Liver (tissue), 9 donors: ENCODE measurements around the gene SPI1. TPM values are rescaled to one million over a fixed set of nuclear protein-coding genes. Genes with fewer than 3 reads are reported as not detected.

ENCODE experiments used
- DNase-seq: peaks from one replicate; pipeline ENCODE4 v3.0.0-alpha.2; 2017; ENCODE audit warnings: low spot score
- H3K27ac ChIP-seq, 2 donors: one replicate each; pipeline ENCODE4 v1.7.0; 2013; ENCODE audit warnings: inconsistent platforms in 2 of 2, low read length in 2 of 2, control low read depth in 1 of 2, low read depth in 1 of 2, mild to moderate bottlenecking in 1 of 2
- H3K27me3 ChIP-seq, 4 donors: one replicate each; pipeline versions ENCODE4 v1.6.1 to v1.7.0; 2013; ENCODE audit warnings: low read length in 3 of 4, inconsistent platforms in 1 of 4, mild to moderate bottlenecking in 1 of 4, moderate library complexity in 1 of 4; ENCODE audit not compliant: control insufficient read depth in 4 of 4, insufficient read depth in 4 of 4
- H3K36me3 ChIP-seq, 4 donors: one replicate each; pipeline versions ENCODE4 v1.6.1 to v1.7.0; 2013; ENCODE audit warnings: low read length in 3 of 4, mild to moderate bottlenecking in 3 of 4, low read depth in 1 of 4, moderate library complexity in 1 of 4; ENCODE audit not compliant: control insufficient read depth in 4 of 4, insufficient read depth in 3 of 4
- H3K4me1 ChIP-seq, 4 donors: one replicate each; pipeline versions ENCODE4 v1.6.1 to v1.7.0; 2013; ENCODE audit warnings: low read length in 3 of 4, mild to moderate bottlenecking in 3 of 4, moderate library complexity in 1 of 4; ENCODE audit not compliant: control insufficient read depth in 4 of 4, insufficient read depth in 4 of 4
- H3K4me3 ChIP-seq, 3 donors: one replicate each; pipeline versions ENCODE4 v1.6.1 to v1.7.0; 2013; ENCODE audit warnings: low read length in 3 of 3, control low read depth in 1 of 3, low read depth in 1 of 3, mild to moderate bottlenecking in 1 of 3
- H3K9ac ChIP-seq, 2 donors: one replicate each; pipeline ENCODE4 v1.7.0; 2013; ENCODE audit warnings: low read length in 2 of 2, mild to moderate bottlenecking in 2 of 2, moderate library complexity in 2 of 2, control low read depth in 1 of 2, low read depth in 1 of 2
- H3K9me3 ChIP-seq, 4 donors: one replicate each; pipeline versions ENCODE4 v1.6.1 to v1.7.0; 2013; ENCODE audit warnings: low read length in 3 of 4; ENCODE audit not compliant: control insufficient read depth in 4 of 4
- EGR1 ChIP-seq, 2 donors: IDR thresholded peaks; 2 replicates each; pipeline ENCODE4 v1.6.1; 2016 to 2018; ENCODE audit warnings: antibody characterized with exemption in 2 of 2, low read depth in 2 of 2
- GABPA ChIP-seq, 2 donors: IDR thresholded peaks in 1 of 2; conservative IDR thresholded peaks in 1 of 2; 2 replicates each; pipeline ENCODE4 v1.6.1; 2016; ENCODE audit warnings: antibody characterized with exemption in 2 of 2, mild to moderate bottlenecking in 1 of 2, moderate library complexity in 1 of 2
- HNF4A ChIP-seq, 2 donors: conservative IDR thresholded peaks; 2 replicates each; pipeline ENCODE4 v1.6.1; 2016; ENCODE audit warnings: antibody characterized with exemption in 2 of 2, mild to moderate bottlenecking in 2 of 2
- HNF4G ChIP-seq: IDR thresholded peaks from 2 replicates; pipeline ENCODE4 v1.6.1; 2016; ENCODE audit warnings: antibody characterized with exemption
- JUND ChIP-seq, 2 donors: IDR thresholded peaks; 2 replicates each; pipeline ENCODE4 v1.6.1; 2016; ENCODE audit warnings: antibody characterized with exemption in 2 of 2
- NR2F2 ChIP-seq: IDR thresholded peaks from 2 replicates; pipeline ENCODE4 v1.6.1; 2016; ENCODE audit warnings: antibody characterized with exemption
- RAD21 ChIP-seq, 2 donors: IDR thresholded peaks; 2 replicates each; pipeline ENCODE4 v1.6.1; 2016; ENCODE audit warnings: antibody characterized with exemption in 2 of 2, mild to moderate bottlenecking in 2 of 2
- RXRA ChIP-seq, 2 donors: IDR thresholded peaks; 2 replicates each; pipeline ENCODE4 v1.6.1; 2017 to 2018; ENCODE audit warnings: antibody characterized with exemption in 2 of 2, mild to moderate bottlenecking in 1 of 2
- SP1 ChIP-seq: IDR thresholded peaks from 2 replicates; pipeline ENCODE4 v1.6.1; 2018; ENCODE audit warnings: antibody characterized with exemption, mild to moderate bottlenecking
- TAF1 ChIP-seq: conservative IDR thresholded peaks from 2 replicates; pipeline ENCODE4 v1.6.1; 2016; ENCODE audit warnings: antibody characterized with exemption, mild to moderate bottlenecking
- YY1 ChIP-seq: IDR thresholded peaks from 2 replicates; pipeline ENCODE4 v1.6.1; 2016; ENCODE audit warnings: antibody characterized with exemption, mild to moderate bottlenecking
- WGBS: extraction: QIAGEN DNeasy Blood & Tissue Kit; methylation state at CpG from one replicate; pipeline ENCODE4 v1.1.7; 2013; 5-methylcytosine and 5-hydroxymethylcytosine counted together
- polyA plus RNA-seq, 2 donors: library from polyadenylated mRNA; stranded (reverse) in 1 of 2; unstranded in 1 of 2; fragments of 200-250 nt in 1 of 2; fragments of >200 nt in 1 of 2; fragmentation: Nextera tagmentation in 1 of 2; extraction: Ambion mirVana in 1 of 2; gene quantifications; one replicate each; pipeline versions ENCODE4 v1.2.1 to v1.2.3, GENCODE V29; 2013 to 2015
- total RNA-seq, 2 donors: library from RNA; depleted of rRNA; stranded (reverse); fragments of >200 nt; gene quantifications; one replicate each; pipeline ENCODE4 v1.2.3, GENCODE V29; 2014
- TF ChIP-seq, protein P1 (sequence below): IDR thresholded peaks from 2 replicates; pipeline ENCODE4 v1.6.1; 2016; ENCODE audit warnings: antibody characterized with exemption
- TF ChIP-seq, protein P2 (sequence below): IDR thresholded peaks from 2 replicates; pipeline ENCODE4 v1.6.1; 2016; ENCODE audit warnings: antibody characterized with exemption
- TF ChIP-seq, protein P3 (sequence below): IDR thresholded peaks from 2 replicates; pipeline ENCODE4 v1.6.1; 2016; ENCODE audit warnings: antibody characterized with exemption
- TF ChIP-seq, protein P4 (sequence below): IDR thresholded peaks from 2 replicates; pipeline ENCODE4 v1.6.1; 2016; ENCODE audit warnings: antibody characterized with exemption, mild to moderate bottlenecking
- TF ChIP-seq, protein P5 (sequence below): fragments of 150-350 bp; IDR thresholded peaks from 2 replicates; pipeline ENCODE4 v1.5.1; 2017; ENCODE audit warnings: improper control_type of control experiment, low read depth, low read length; ENCODE audit not compliant: missing input control
- donor health status: healthy.
- donor health status: healthy.
- donor health status: healthy.
- donor health status: healthy.
- donor health status: healthy.

The SPI1 gene
- total and polyA plus RNA-seq, 4 donors = 2.3 to 14.4 (median 13.3) TPM

DNA sequence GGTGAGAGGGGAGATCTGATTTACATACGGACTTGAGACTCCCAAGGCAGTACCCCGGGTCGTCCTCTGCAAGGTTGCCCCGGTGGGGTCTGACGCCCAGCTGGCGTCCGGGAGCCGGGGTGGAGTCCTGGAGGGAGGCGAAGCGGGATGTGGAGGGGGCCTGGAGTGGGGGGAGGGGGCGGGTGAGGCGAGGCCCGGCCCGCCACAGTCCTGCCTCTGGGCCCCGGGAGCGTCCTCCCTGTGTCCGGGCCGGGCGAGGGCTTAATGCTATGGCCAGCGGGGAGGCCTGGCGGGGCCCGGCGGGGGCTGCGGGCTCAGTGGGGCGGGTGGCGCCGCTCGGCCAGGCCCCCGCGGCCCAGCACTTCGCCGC is 23.4 kb downstream of the SPI1 start:
- H3K27me3 ChIP-seq = no peaks in the 10 kb centered on the region
- no peaks in the 10 kb centered on the region for H3K9me3 ChIP-seq
- TF ChIP-seq RXRA (IDR thresholded peaks at IDR 0.05) = no peak
- TF ChIP-seq, protein P1, sequence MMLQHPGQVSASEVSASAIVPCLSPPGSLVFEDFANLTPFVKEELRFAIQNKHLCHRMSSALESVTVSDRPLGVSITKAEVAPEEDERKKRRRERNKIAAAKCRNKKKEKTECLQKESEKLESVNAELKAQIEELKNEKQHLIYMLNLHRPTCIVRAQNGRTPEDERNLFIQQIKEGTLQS = no peak
- TF ChIP-seq, protein P2, sequence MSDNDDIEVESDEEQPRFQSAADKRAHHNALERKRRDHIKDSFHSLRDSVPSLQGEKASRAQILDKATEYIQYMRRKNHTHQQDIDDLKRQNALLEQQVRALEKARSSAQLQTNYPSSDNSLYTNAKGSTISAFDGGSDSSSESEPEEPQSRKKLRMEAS = no peak
- TF ChIP-seq, protein P3, sequence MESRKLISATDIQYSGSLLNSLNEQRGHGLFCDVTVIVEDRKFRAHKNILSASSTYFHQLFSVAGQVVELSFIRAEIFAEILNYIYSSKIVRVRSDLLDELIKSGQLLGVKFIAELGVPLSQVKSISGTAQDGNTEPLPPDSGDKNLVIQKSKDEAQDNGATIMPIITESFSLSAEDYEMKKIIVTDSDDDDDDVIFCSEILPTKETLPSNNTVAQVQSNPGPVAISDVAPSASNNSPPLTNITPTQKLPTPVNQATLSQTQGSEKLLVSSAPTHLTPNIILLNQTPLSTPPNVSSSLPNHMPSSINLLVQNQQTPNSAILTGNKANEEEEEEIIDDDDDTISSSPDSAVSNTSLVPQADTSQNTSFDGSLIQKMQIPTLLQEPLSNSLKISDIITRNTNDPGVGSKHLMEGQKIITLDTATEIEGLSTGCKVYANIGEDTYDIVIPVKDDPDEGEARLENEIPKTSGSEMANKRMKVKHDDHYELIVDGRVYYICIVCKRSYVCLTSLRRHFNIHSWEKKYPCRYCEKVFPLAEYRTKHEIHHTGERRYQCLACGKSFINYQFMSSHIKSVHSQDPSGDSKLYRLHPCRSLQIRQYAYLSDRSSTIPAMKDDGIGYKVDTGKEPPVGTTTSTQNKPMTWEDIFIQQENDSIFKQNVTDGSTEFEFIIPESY = no peak
- peak overlapping the region in 2 of 3 donors; percentile 29 to 65 for H3K4me3 ChIP-seq
- H3K36me3 ChIP-seq = no peaks in the 10 kb centered on the region
- H3K4me1 ChIP-seq = peaks cover 0 to 6% (median 0%) of the 10 kb centered on the region in 4 donors
- no peak overlapping the region for H3K27ac ChIP-seq
- H3K9ac ChIP-seq = no peak overlapping the region
- no peak for DNase-seq
- WGBS = 20% methylated on average over 32 of the region's 32 CpGs

DNA sequence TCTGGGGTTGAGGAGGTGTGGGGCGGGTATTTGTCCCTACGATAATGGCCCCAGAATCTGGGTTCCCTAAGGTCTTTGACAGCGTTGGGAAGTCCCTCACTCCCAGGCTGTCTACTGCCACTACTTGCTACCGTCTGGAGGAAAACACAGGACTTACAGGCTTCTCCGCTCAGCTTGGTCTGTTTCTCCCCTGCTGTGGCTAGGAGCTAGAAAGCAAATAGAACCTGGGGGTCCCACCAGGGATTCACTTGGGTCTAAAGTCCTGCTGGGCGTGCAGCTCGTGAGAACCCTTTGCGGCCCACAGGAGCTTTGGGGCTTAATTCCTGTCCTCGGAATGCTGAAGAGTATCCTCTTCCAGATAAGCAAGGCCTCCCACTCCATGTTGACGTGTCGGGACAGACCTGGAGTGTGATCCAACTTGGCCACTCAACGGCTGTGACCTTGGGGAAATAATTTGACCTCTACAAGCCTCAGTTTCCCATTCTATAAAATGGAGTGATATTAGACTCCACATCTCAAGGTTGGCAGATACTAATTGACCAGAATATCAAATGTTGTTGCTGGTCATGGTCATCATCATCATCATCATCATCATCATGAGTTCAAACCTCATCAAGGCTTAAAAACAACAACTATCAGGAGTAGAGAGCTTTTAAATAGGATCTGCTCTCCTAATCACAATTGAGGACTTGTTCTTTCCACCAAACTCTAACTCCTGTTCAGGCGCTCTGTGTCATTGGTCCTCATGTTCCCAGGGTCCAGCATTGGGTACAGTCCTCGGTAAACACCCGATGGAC is 24.2 kb downstream of the SPI1 start:
- TF ChIP-seq HNF4G = no peak
- H3K27ac ChIP-seq = no peak overlapping the region
- H3K4me1 ChIP-seq = peaks cover 0 to 6% (median 0%) of the 10 kb centered on the region in 4 donors
- no peak for DNase-seq
- no peaks in the 10 kb centered on the region for H3K27me3 ChIP-seq
- H3K36me3 ChIP-seq = no peaks in the 10 kb centered on the region
- 89% methylated on average over 15 of the region's 15 CpGs for WGBS
- H3K9me3 ChIP-seq = no peaks in the 10 kb centered on the region
- no peak overlapping the region for H3K4me3 ChIP-seq
- H3K9ac ChIP-seq = no peak overlapping the region

DNA sequence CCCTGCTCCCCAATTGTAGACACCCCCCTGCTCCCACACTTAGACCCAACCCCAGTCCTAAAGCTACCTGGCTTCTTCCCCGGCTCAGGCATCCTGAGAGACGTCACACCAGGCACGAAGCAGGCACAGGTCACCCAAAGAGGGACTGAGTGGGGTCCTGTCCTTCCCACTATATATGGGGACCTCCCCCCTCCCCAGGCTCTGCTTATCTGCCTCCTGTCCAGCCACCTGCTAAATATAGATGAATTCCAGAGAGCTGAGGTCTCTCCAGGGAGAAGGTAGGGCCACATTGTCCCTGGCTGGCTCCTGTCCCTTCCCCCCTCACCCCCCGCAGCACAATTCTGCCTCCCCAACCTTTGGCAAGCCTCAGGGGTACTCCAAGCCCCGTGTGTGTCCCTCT is 25.8 kb downstream of the SPI1 start, which contains the start of gene MYBPC3:
MYBPC3 (minus strand) TSS at position 147 of the 400 bp plus-strand sequence; CDS start at position 92, 55 bp downstream.
- no peak within 1 kb of the TSS for H3K9ac ChIP-seq
- peaks cover 0 to 6% (median 0%) of the 10 kb centered on the region in 4 donors for H3K4me1 ChIP-seq
- DNase-seq = no peak
- H3K9me3 ChIP-seq = no peaks in the 10 kb centered on the region
- WGBS = 86% methylated on average over 5 of the region's 5 CpGs
- H3K27me3 ChIP-seq = no peaks in the 10 kb centered on the region
- TF ChIP-seq SP1 (no peak), RXRA (IDR thresholded peaks at IDR 0.05) (no peak), YY1 (no peak), JUND (IDR thresholded peaks at IDR 0.05) (no peak), GABPA (IDR thresholded peaks at IDR 0.05 in 1 of 2, conservative IDR thresholded peaks at IDR 0.05 in 1 of 2) (no peak), EGR1 (IDR thresholded peaks at IDR 0.05; ENCODE audit: low read depth in 2 of 2) (no peak), NR2F2 (no peak), HNF4A (conservative IDR thresholded peaks at IDR 0.05) (no peak), RAD21 (IDR thresholded peaks at IDR 0.05) (no peak), TAF1 (no peak)
- TF ChIP-seq, protein P1 = no peak
- TF ChIP-seq, protein P3 = no peak
- TF ChIP-seq, protein P4, sequence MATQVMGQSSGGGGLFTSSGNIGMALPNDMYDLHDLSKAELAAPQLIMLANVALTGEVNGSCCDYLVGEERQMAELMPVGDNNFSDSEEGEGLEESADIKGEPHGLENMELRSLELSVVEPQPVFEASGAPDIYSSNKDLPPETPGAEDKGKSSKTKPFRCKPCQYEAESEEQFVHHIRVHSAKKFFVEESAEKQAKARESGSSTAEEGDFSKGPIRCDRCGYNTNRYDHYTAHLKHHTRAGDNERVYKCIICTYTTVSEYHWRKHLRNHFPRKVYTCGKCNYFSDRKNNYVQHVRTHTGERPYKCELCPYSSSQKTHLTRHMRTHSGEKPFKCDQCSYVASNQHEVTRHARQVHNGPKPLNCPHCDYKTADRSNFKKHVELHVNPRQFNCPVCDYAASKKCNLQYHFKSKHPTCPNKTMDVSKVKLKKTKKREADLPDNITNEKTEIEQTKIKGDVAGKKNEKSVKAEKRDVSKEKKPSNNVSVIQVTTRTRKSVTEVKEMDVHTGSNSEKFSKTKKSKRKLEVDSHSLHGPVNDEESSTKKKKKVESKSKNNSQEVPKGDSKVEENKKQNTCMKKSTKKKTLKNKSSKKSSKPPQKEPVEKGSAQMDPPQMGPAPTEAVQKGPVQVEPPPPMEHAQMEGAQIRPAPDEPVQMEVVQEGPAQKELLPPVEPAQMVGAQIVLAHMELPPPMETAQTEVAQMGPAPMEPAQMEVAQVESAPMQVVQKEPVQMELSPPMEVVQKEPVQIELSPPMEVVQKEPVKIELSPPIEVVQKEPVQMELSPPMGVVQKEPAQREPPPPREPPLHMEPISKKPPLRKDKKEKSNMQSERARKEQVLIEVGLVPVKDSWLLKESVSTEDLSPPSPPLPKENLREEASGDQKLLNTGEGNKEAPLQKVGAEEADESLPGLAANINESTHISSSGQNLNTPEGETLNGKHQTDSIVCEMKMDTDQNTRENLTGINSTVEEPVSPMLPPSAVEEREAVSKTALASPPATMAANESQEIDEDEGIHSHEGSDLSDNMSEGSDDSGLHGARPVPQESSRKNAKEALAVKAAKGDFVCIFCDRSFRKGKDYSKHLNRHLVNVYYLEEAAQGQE = no peak
- TF ChIP-seq, protein P5, sequence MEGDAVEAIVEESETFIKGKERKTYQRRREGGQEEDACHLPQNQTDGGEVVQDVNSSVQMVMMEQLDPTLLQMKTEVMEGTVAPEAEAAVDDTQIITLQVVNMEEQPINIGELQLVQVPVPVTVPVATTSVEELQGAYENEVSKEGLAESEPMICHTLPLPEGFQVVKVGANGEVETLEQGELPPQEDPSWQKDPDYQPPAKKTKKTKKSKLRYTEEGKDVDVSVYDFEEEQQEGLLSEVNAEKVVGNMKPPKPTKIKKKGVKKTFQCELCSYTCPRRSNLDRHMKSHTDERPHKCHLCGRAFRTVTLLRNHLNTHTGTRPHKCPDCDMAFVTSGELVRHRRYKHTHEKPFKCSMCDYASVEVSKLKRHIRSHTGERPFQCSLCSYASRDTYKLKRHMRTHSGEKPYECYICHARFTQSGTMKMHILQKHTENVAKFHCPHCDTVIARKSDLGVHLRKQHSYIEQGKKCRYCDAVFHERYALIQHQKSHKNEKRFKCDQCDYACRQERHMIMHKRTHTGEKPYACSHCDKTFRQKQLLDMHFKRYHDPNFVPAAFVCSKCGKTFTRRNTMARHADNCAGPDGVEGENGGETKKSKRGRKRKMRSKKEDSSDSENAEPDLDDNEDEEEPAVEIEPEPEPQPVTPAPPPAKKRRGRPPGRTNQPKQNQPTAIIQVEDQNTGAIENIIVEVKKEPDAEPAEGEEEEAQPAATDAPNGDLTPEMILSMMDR = no peak
- H3K36me3 ChIP-seq = no peaks in the 10 kb centered on the region
- no peak within 1 kb of the TSS for H3K27ac ChIP-seq
- no peak within 1 kb of the TSS for H3K4me3 ChIP-seq
